H9 (cell line): Measurements from ENCODE around the gene EFCAB11. TPM values are rescaled to one million over a fixed set of nuclear protein-coding genes. Genes with fewer than 3 reads are reported as not detected.

Source experiments
- DNase-seq: peaks from one replicate; pipeline ENCODE4 v3.0.0-alpha.2; 2017
- H2AFZ ChIP-seq: one replicate; pipeline ENCODE4 v1.6.1; 2013; ENCODE audit warnings: mild to moderate bottlenecking, low read length, control low read depth, moderate library complexity
- H2AK5ac ChIP-seq: 2 replicates; pipeline ENCODE4 v1.6.1; 2013; ENCODE audit warnings: low read length, control low read depth, mixed read lengths; ENCODE audit not compliant: insufficient read length
- H2BK120ac ChIP-seq: one replicate; pipeline ENCODE4 v1.6.1; 2013; ENCODE audit warnings: low read depth, mild to moderate bottlenecking, low read length, control low read depth, inconsistent platforms; ENCODE audit not compliant: poor library complexity, severe bottlenecking
- H2BK12ac ChIP-seq: 2 replicates; pipeline ENCODE4 v1.6.1; 2013; ENCODE audit warnings: low read length, control low read depth, mixed read lengths, low read depth; ENCODE audit not compliant: insufficient read length
- H2BK15ac ChIP-seq: 2 replicates; pipeline ENCODE4 v1.6.1; 2013; ENCODE audit warnings: low read depth, low read length, control low read depth
- H2BK20ac ChIP-seq: one replicate; pipeline ENCODE4 v1.6.1; 2013; ENCODE audit warnings: low read depth, mild to moderate bottlenecking, low read length, control low read depth, inconsistent platforms; ENCODE audit not compliant: poor library complexity, severe bottlenecking
- H2BK5ac ChIP-seq: 2 replicates; pipeline ENCODE4 v1.6.1; 2013; ENCODE audit warnings: low read length, control low read depth, mixed read lengths; ENCODE audit not compliant: insufficient read length
- H3K14ac ChIP-seq: 2 replicates; pipeline ENCODE4 v1.6.1; 2013; ENCODE audit warnings: low read length, control low read depth; ENCODE audit not compliant: insufficient read depth
- H3K18ac ChIP-seq: 2 replicates; pipeline ENCODE4 v1.6.1; 2013; ENCODE audit warnings: low read depth, mild to moderate bottlenecking, mixed read lengths, low read length, control low read depth; ENCODE audit not compliant: insufficient read length
- H3K23ac ChIP-seq: 2 replicates; pipeline ENCODE4 v1.6.1; 2013; ENCODE audit warnings: low read length, control low read depth, mixed read lengths, low read depth; ENCODE audit not compliant: insufficient read length
- H3K23me2 ChIP-seq: 2 replicates; pipeline ENCODE4 v1.6.1; 2013; ENCODE audit warnings: low read depth, mild to moderate bottlenecking, mixed read lengths, low read length, control low read depth; ENCODE audit not compliant: insufficient read length, poor library complexity, severe bottlenecking
- H3K27ac ChIP-seq: 2 replicates; pipeline ENCODE4 v1.5.1; 2013; ENCODE audit warnings: low read length, control low read depth, mixed read lengths, low read depth; ENCODE audit not compliant: insufficient read length
- H3K27me3 ChIP-seq: 2 replicates; pipeline ENCODE4 v1.6.1; 2013; ENCODE audit warnings: low read length, control low read depth, inconsistent platforms; ENCODE audit not compliant: insufficient read depth
- H3K4ac ChIP-seq: 2 replicates; pipeline ENCODE4 v1.6.1; 2013; ENCODE audit warnings: low read depth, mild to moderate bottlenecking, control low read depth, inconsistent platforms, low read length, moderate library complexity
- H3K4me1 ChIP-seq: 2 replicates; pipeline ENCODE4 v1.6.1; 2013; ENCODE audit warnings: low read length, control low read depth, inconsistent platforms; ENCODE audit not compliant: insufficient read depth
- H3K4me2 ChIP-seq: 2 replicates; pipeline ENCODE4 v1.6.1; 2013; ENCODE audit warnings: low read length, control low read depth, mixed read lengths; ENCODE audit not compliant: insufficient read length, insufficient read depth
- H3K56ac ChIP-seq: 2 replicates; pipeline ENCODE4 v1.6.1; 2013; ENCODE audit warnings: low read depth, mild to moderate bottlenecking, mixed read lengths, low read length, control low read depth; ENCODE audit not compliant: insufficient read length
- H3K79me1 ChIP-seq: 2 replicates; pipeline ENCODE4 v1.6.1; 2013; ENCODE audit warnings: low read depth, mild to moderate bottlenecking, moderate library complexity, low read length, control low read depth, inconsistent platforms; ENCODE audit not compliant: insufficient read depth, poor library complexity, severe bottlenecking
- H3K79me2 ChIP-seq: 2 replicates; pipeline ENCODE4 v1.6.1; 2013; ENCODE audit warnings: low read length, control low read depth, inconsistent platforms; ENCODE audit not compliant: insufficient read depth
- H3K9ac ChIP-seq: 2 replicates; pipeline ENCODE4 v1.6.1; 2013; ENCODE audit warnings: low read length, control low read depth, mixed read lengths; ENCODE audit not compliant: insufficient read length; ENCODE audit errors: extremely low read depth
- H3K9me3 ChIP-seq: one replicate; pipeline ENCODE4 v1.6.1; 2013; ENCODE audit warnings: low read depth, low read length, inconsistent platforms; ENCODE audit not compliant: control insufficient read depth
- H3T11ph ChIP-seq: one replicate; pipeline ENCODE4 v1.6.1; 2013; ENCODE audit warnings: mild to moderate bottlenecking, low read length, control low read depth, inconsistent platforms
- H4K20me1 ChIP-seq: one replicate; pipeline ENCODE4 v1.6.1; 2013; ENCODE audit not compliant: control insufficient read depth, insufficient read length, insufficient read depth
- H4K5ac ChIP-seq: 2 replicates; pipeline ENCODE4 v1.6.1; 2013; ENCODE audit warnings: low read depth, mild to moderate bottlenecking, mixed read lengths, low read length, control low read depth; ENCODE audit not compliant: insufficient read length
- H4K8ac ChIP-seq: replicated peaks from 2 replicates; pipeline ENCODE4 v1.6.1; 2013; ENCODE audit warnings: low read length, control low read depth, mixed read lengths, low read depth; ENCODE audit not compliant: insufficient read length
- H4K91ac ChIP-seq: 2 replicates; pipeline ENCODE4 v1.6.1; 2013; ENCODE audit warnings: low read depth, mild to moderate bottlenecking, moderate library complexity, mixed read lengths, low read length, control low read depth; ENCODE audit not compliant: insufficient read length
- H3K27ac Mint-ChIP-seq, 3 experiments: 2 replicates in 2 of 3; 3 replicates in 1 of 3; pipeline ENCODE4 v1.8.0; 2020 to 2021; ENCODE audit warnings: mixed read lengths in 3 of 3, mild to moderate bottlenecking in 1 of 3, moderate library complexity in 1 of 3
- H3K27me3 Mint-ChIP-seq: 2 replicates; pipeline ENCODE4 v1.8.0; 2021; ENCODE audit warnings: low read depth, mild to moderate bottlenecking, moderate library complexity, mixed read lengths
- H3K36me3 Mint-ChIP-seq, 3 experiments: 2 replicates in 2 of 3; 3 replicates in 1 of 3; pipeline ENCODE4 v1.8.0; 2020 to 2021; ENCODE audit warnings: low read depth in 3 of 3, mixed read lengths in 3 of 3; ENCODE audit not compliant: insufficient read depth in 1 of 3
- H3K4me1 Mint-ChIP-seq, 2 experiments: 2 replicates each; pipeline ENCODE4 v1.8.0; 2020; ENCODE audit warnings: mixed read lengths in 2 of 2
- H3K4me3 Mint-ChIP-seq, 2 experiments: 2 replicates in 1 of 2; 3 replicates in 1 of 2; pipeline ENCODE4 v1.8.0; 2020 to 2021; ENCODE audit warnings: mild to moderate bottlenecking in 2 of 2, mixed read lengths in 2 of 2, moderate library complexity in 1 of 2
- H3K9me3 Mint-ChIP-seq, 2 experiments: 2 replicates in 1 of 2; 3 replicates in 1 of 2; pipeline ENCODE4 v1.8.0; 2020; ENCODE audit warnings: mild to moderate bottlenecking in 2 of 2, mixed read lengths in 2 of 2, moderate library complexity in 1 of 2
- CTCF ChIP-seq: fragments of 200-600 bp; sonication (generic); conservative IDR thresholded peaks from 3 replicates; pipeline ENCODE4 v1.8.0; 2021; ENCODE audit warnings: antibody characterized with exemption, mild to moderate bottlenecking
- WGBS: extraction: QIAGEN DNeasy Blood & Tissue Kit; methylation state at CpG from one replicate; pipeline ENCODE4 v1.1.7; 2013; ENCODE audit warnings: missing lambda C conversion rate, low lambda C conversion rate, mixed read lengths; ENCODE audit not compliant: insufficient read length; ENCODE audit errors: extremely low coverage; 5-methylcytosine and 5-hydroxymethylcytosine counted together
- total RNA-seq: library from RNA; stranded (reverse); gene quantifications from 2 replicates; pipeline ENCODE4 v1.2.1, GENCODE V29; 2021

EFCAB11 gene
- total RNA-seq, 1 experiment from 2014 or later = 17.4 TPM

- no peak overlapping the region for H3K14ac ChIP-seq
- H3K27ac ChIP-seq = no peak overlapping the region
- H3K23me2 ChIP-seq = no peaks in the 10 kb centered on the region
- peak; percentile 59 for DNase-seq
- no peak overlapping the region for H2BK120ac ChIP-seq
- H3K4me3 Mint-ChIP-seq = peak overlapping the region in 1 of 2 experiments; percentile 46; a peak in 2 of 5 replicates
- H2BK12ac ChIP-seq = no peak overlapping the region
- no CpG with 5 or more reads among the region's 11 CpGs for WGBS
- no peak overlapping the region for H2AFZ ChIP-seq
- H4K5ac ChIP-seq = no peak overlapping the region
- H2AK5ac ChIP-seq = no peak overlapping the region
- H3K4me2 ChIP-seq = peak overlapping the region; percentile 21
- no peaks in the 10 kb centered on the region for H3K9me3 ChIP-seq
- H3K4me1 ChIP-seq = peaks cover 6% of the 10 kb centered on the region; the same call in 1 of the 2 replicates
- no peaks in the 10 kb centered on the region for H3K79me2 ChIP-seq
- H3K27me3 ChIP-seq = no peaks in the 10 kb centered on the region
- no peak overlapping the region for H2BK15ac ChIP-seq
- TF ChIP-seq CTCF = no peak
- no peaks in the 10 kb centered on the region for H3K79me1 ChIP-seq
- no peak overlapping the region for H3T11ph ChIP-seq
- H3K56ac ChIP-seq = no peak overlapping the region
- H3K36me3 Mint-ChIP-seq = peaks cover 0 to 4% (median 3%) of the 10 kb centered on the region in 3 experiments; a peak in 3 of 7 replicates
- H3K23ac ChIP-seq = no peak overlapping the region
- no peak overlapping the region for H2BK20ac ChIP-seq
- H3K9me3 Mint-ChIP-seq = no peaks in the 10 kb centered on the region
- no peak overlapping the region for H4K91ac ChIP-seq
- no peak overlapping the region for H3K4ac ChIP-seq
- peaks cover 5% of the 10 kb centered on the region; the same call in 1 of the 2 replicates for H3K27me3 Mint-ChIP-seq
- H3K9ac ChIP-seq = no peak overlapping the region
- no peaks in the 10 kb centered on the region for H4K20me1 ChIP-seq
- no peak overlapping the region for H3K18ac ChIP-seq
- peak overlapping the region; percentile 78 to 90 (median 86) for H3K27ac Mint-ChIP-seq
- H4K8ac ChIP-seq = no peak overlapping the region
- H2BK5ac ChIP-seq = no peak overlapping the region
- peaks cover 42 to 50% of the 10 kb centered on the region in 2 experiments for H3K4me1 Mint-ChIP-seq
These were observed 43.3 kb downstream of the EFCAB11 start for GRCh38 chr14:89911010-89911919.
